ENCODE results near the gene UBAP2.

Gene UBAP2

DNA sequence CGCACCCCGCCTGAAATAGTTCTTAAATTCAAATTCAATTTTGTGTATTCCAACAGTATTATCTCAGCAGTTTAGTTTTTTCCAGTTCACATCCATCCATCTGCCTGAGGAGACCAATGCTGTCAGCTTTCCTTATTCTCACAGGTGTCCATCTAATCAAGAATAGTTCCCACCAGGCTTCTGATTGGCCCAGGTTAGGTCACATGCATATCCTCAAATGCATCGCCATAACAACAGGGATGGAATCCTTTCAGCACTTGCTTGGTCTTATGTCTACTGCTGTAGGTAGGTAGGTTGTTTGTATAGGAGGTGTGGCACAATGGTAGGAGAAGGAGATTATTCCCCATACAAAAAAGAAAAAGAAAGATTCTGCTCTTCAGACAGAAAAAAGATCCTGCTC lies 140.6 kb downstream of the UBAP2 start:
- no peak for TF ChIP-seq CTCF (IDR thresholded peaks at IDR 0.05; ENCODE audit: poor library complexity, severe bottlenecking)
- Histone ChIP-seq H3K9me3 (ENCODE audit: severe bottlenecking) (no peaks in the 10 kb centered on the region), H3K4me1 (ENCODE audit: insufficient read depth, poor library complexity, severe bottlenecking) (peaks cover 2% of the 10 kb centered on the region), H3K4me3 (ENCODE audit: severe bottlenecking) (no peak overlapping the region), H3K27me3 (ENCODE audit: insufficient read depth, poor library complexity, severe bottlenecking) (no peaks in the 10 kb centered on the region), H3K27ac (ENCODE audit: poor library complexity, severe bottlenecking) (no peak overlapping the region), H3K36me3 (ENCODE audit: low read depth) (peaks cover 35% of the 10 kb centered on the region)
- DNase-seq (ENCODE audit: low spot score) (no peak), ATAC-seq (ENCODE audit: low read depth) (no peak; the same call in 2 of the 3 replicates)

DNA sequence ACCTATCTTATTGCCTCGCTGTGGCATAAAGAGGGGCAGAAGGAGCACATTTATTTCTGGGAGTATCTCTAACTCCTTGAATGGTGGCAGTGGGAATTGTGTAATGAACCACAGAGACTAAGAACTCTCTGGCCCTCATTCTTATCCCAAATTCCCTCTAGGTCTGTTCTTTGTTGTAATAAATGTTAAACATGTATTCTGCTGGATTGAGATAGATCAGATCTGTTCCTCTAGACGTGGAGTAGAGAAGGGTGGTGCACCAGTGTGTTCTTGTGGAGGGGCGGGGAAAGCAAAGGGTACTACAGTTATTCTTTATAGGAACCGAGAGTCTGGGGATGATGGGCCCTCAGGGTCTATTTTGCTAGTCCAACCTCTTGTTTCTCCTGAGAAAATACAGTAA lies 141.3 kb downstream of the UBAP2 start:
- no peak for TF ChIP-seq CTCF (IDR thresholded peaks at IDR 0.05; ENCODE audit: poor library complexity, severe bottlenecking)
- Histone ChIP-seq H3K9me3 (ENCODE audit: severe bottlenecking) (no peaks in the 10 kb centered on the region), H3K4me1 (ENCODE audit: insufficient read depth, poor library complexity, severe bottlenecking) (peaks cover 2% of the 10 kb centered on the region), H3K4me3 (ENCODE audit: severe bottlenecking) (no peak overlapping the region), H3K27ac (ENCODE audit: poor library complexity, severe bottlenecking) (no peak overlapping the region), H3K36me3 (ENCODE audit: low read depth) (peaks cover 28% of the 10 kb centered on the region), H3K27me3 (ENCODE audit: insufficient read depth, poor library complexity, severe bottlenecking) (no peaks in the 10 kb centered on the region)
- ATAC-seq (ENCODE audit: low read depth) (no peak), DNase-seq (ENCODE audit: low spot score) (no peak)

DNA sequence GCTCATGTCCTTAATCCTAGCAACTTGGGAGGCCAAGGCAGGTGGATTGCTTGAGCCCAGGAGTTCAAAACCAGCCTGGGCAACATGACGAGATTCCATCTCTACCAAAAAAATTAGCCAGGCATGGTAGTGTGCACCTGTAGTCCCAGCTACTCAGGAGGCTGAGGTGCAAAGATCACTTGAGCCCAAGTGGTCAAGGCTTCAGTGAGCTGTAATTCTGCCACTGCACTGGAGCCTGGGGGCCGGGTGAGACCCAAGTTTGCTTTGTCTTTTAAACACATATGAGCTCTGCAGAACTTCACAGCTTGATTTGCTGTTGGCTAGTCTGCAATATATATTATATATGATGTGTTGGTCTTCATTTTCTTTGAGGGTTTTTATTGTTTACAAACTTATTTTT lies 141.9 kb downstream of the UBAP2 start:
- no peak for ATAC-seq (ENCODE audit: low read depth)

GRCh38 chr9:33905137-33905536 lies 143.6 kb downstream of the UBAP2 start:
- Histone ChIP-seq H3K36me3 (ENCODE audit: low read depth) (peaks cover 40% of the 10 kb centered on the region), H3K9me3 (ENCODE audit: severe bottlenecking) (no peaks in the 10 kb centered on the region), H3K4me1 (ENCODE audit: insufficient read depth, poor library complexity, severe bottlenecking) (peaks cover 2% of the 10 kb centered on the region), H3K27ac (ENCODE audit: poor library complexity, severe bottlenecking) (no peak overlapping the region), H3K4me3 (ENCODE audit: severe bottlenecking) (no peak overlapping the region), H3K27me3 (ENCODE audit: insufficient read depth, poor library complexity, severe bottlenecking) (no peaks in the 10 kb centered on the region)
- TF ChIP-seq CTCF (IDR thresholded peaks at IDR 0.05; ENCODE audit: poor library complexity, severe bottlenecking), result no peak
- ATAC-seq (ENCODE audit: low read depth) (no peak), DNase-seq (ENCODE audit: low spot score) (no peak)

More for the DNA sequence above, 141.9 kb downstream of the UBAP2 start:
- Histone ChIP-seq H3K4me3 (ENCODE audit: severe bottlenecking) (no peak overlapping the region), H3K27me3 (ENCODE audit: insufficient read depth, poor library complexity, severe bottlenecking) (no peaks in the 10 kb centered on the region), H3K9me3 (ENCODE audit: severe bottlenecking) (no peaks in the 10 kb centered on the region), H3K4me1 (ENCODE audit: insufficient read depth, poor library complexity, severe bottlenecking) (peaks cover 2% of the 10 kb centered on the region), H3K27ac (ENCODE audit: poor library complexity, severe bottlenecking) (no peak overlapping the region), H3K36me3 (ENCODE audit: low read depth) (peaks cover 27% of the 10 kb centered on the region)
- no peak for TF ChIP-seq CTCF (IDR thresholded peaks at IDR 0.05; ENCODE audit: poor library complexity, severe bottlenecking)
- no peak for DNase-seq (ENCODE audit: low spot score)

- Histone ChIP-seq H3K4me3 (ENCODE audit: severe bottlenecking) (no peak overlapping the region), H3K27me3 (ENCODE audit: insufficient read depth, poor library complexity, severe bottlenecking) (no peaks in the 10 kb centered on the region), H3K9me3 (ENCODE audit: severe bottlenecking) (no peaks in the 10 kb centered on the region), H3K36me3 (ENCODE audit: low read depth) (peaks cover 48% of the 10 kb centered on the region), H3K4me1 (ENCODE audit: insufficient read depth, poor library complexity, severe bottlenecking) (peaks cover 2% of the 10 kb centered on the region), H3K27ac (ENCODE audit: poor library complexity, severe bottlenecking) (no peak overlapping the region)
- DNase-seq (ENCODE audit: low spot score), result no peak
- no peak for TF ChIP-seq CTCF (IDR thresholded peaks at IDR 0.05; ENCODE audit: poor library complexity, severe bottlenecking)
- no peak for ATAC-seq (ENCODE audit: low read depth)
Observed at GRCh38 chr9:33903157-33903780, 145.4 kb downstream of the UBAP2 start.

Data from RWPE2 (cell line).